ENCODE data around the gene EHBP1L1.
"Not testable (repeated sequence)": the region's sequence is repeated elsewhere in the genome, so short reads cannot be mapped to it uniquely, and the experiment has no call there.

The EHBP1L1 gene

DNA sequence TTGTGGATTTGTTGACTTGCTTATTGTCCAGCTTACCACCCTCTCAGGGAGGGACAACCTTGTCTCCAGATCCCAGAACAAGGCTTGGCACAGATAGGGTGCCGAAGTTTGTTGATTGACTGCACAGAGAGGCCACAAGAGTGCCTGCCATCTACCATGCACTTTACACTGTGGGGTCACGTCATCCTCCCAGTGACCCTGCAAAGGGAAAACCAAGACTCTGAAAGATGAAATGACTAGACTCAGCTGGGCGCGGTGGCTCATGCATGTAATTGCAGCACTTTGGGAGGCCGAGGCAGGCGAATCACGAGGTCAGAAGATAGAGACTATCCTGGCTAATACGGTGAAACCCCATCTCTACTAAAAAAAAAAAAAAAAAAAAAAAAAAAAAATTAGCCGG, 13.1 kb upstream of the EHBP1L1 start:
- no peak for DNase-seq

DNA sequence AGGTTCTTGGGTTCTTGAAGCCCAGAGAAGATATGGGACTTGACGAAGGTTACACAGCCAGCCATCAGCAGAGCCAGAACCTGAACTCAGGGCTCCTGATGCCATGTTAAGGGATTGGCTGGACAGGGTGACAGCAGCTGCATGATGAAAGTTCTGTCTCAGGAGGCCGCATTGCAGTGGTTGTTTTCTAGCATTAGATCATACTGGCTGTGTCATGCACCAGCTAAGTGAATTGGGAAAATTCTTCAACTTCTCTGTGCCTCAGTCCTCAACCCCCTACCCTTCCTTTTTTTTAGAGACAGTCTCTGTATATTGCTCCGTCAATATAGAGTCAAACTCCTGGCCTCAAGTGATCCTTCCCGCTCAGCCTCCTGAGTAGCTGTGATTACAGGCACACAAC, 12.3 kb upstream of the EHBP1L1 start:
- DNase-seq: no peak

DNA sequence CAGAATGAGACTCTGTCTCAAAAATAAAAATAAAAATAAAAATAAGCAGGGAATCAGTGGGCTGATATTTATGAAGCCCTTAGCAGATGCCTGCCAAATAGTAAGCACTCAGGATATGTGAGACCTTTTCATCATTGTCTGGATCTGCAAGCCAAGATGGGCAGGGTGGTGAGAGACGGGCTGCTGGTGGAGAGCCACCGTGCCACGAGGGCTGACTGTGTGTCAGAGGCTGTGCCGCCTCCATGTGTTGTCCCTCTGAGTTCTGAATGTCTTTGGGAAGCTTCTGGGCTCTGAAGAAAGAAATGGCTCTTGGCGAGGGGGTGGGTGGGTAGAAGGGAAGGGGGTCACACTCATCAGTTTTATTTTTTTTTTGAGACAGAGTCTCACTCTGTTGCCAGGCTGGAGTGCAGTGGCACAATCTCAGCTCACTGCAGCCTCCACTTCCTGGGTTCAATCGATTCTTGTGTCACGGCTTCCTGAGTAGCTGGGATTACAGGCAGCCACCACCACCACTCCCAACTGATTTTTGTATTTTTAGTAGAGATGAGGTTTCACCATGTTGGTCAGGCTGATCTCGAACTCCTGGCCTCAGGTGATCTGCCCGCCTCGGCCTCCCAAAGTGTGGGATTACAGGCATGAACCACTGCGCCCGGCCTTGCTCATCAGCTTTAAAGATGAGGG, 10.8 kb upstream of the EHBP1L1 start:
- DNase-seq: not testable (repeated sequence)

DNA sequence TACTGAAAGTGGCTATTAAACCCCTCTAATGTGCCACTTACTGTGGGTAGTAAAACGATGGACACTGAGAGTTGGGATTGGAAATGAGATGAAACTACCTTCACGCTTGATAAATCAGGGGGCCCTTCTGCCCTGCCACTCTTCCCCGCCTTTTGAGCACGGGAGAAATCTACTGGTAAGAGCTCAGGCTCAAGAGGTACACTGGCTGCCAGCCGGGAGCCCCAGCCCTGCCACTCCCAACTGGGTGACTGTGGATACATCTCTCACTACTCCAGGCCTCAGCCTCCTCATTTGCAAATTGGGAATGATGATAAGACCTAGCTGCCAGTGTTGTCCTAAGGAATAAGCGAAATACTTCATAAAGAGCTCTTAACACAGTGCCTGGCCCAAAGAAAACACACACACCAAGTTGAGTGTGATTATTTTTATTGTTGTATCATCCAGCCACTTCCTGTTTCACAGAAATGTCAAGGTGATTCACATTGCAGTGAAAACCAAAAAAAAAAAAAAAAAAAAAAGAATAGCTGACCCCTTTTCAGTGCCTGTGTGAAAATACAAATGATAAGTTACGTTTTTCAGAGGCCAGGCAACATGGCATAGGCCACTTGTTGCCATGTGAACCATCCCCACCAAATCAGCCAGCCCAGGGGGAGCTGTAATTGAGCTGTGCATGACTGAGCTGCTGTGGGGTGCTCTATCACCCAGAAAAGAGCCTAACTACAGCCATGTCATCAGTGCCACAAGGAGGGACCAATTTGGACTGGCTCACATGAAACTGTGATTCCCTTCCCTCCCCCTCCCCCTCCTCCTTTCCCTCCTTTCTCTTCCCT, 10.0 kb upstream of the EHBP1L1 start:
- no peak for DNase-seq

DNA sequence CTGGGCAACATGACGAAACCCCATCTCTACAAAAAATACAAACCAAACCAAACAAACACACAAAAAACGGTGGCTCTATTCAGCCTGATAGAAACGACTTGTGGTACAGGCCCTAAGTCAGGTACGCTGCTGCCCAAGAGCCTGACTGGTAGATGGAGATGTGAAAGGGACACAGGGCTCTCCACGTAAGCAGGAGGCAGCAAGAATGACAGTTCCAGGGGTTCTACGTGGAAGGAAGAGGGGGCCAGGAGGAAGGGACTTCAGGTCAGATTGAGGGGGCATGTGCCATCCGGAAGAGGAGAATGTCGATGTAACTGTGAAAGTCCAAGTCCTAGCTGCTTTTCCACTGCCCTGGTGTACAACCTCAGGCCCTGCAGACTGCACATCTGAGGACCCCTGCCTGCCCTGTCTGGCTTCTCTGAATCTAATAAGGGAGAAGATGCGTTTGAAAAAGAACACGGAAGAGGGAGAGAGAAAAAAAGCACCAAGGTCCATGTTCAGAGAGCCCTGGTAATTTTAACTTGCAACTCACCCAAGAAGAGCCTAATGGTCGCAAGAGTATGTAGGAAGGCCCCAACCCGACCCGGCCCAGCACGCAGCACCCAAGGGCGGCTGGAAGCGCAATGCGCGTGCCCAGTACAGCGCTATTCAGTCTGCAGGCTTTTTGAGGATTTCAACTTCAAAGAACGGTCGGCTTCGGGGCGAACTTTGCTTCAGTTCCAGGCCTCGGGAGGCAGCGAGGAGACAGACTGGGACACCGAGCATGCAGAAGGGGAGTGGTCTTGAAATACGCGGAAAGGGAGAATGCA, 6.5 kb upstream of the EHBP1L1 start:
- no peak for DNase-seq

DNA sequence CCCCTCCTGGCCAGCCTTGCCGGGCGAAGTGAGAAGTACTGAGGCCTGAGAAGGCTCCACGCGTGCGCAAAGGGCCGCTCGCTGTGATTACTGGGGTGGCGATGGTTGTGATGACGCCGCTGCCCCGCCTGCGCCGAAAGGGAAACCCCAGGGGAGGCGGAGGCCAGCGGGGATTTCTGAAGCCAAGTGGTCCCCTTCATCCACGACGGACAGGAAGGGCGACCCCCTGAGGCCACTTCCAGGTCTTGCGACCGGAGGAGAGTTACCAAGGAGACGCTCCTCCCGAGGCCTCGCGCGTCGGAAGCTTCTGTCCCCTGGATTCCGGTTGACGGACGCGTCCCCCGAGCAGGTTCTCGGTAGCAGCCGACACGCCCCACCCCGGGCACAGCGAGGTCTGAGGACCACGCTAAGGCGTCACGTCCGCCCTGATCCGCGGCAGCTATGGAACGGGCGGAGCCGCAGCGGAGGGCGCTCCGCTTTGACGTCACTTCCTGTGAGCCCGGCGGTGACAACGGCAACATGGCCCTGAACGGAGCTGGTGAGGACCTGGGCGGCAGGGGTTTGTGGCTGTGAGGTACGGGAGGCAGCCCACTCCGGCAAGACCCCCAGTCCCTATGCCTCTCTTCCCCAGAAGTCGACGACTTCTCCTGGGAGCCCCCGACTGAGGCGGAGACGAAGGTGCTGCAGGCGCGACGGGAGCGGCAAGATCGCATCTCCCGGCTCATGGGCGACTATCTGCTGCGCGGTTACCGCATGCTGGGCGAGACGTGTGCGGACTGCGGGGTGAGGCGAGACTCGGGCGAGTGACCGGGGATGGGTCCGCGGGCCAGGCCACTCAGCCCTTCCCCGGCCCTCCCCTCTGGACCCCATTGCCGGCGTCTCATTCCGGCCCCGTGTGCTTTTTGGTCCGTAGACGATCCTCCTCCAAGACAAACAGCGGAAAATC, 5.6 kb upstream of the EHBP1L1 start, which contains the start of gene ZNRD2:
TSS of gene ZNRD2 (plus strand) at position 505 of the 946 bp plus-strand sequence. CDS start at position 520, 15 bp downstream.
- DNase-seq: peak; percentile 93

DNA sequence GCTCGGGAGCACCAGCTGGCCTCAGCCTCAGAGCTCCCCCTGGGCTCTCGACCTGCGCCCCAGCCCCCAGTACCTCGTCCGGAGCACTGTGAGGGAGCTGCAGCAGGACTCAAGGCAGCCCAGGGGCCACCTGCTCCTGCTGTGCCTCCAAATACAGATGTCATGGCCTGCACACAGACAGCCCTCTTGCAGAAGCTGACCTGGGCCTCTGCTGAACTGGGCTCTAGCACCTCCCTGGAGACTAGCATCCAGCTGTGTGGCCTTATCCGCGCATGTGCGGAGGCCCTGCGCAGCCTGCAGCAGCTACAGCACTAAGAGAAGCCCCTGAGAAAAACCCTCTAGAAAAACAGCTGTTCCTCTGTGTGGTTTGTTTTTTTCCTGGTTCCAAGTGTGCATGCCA, 4.4 kb upstream of the EHBP1L1 start:
- DNase-seq: no peak

DNA sequence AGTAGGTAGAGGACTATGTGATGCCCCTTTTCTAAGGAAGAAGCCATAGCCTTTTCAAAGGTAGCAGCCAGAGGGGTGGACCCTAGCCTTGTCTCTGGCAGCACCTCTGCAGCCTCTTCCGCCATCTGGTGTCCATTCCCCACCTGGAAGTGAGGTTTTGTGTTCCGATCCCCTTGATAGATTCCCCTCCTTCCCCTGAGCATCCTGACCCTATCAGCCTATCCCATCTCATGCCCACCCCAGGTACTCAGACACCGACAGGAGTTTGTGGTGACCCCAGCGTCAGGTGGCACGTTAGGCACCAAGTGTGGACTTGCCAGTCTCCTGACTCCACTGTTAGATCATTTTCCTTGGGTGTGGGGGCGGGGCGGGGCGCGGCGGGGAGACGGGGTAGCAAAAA, 3.9 kb upstream of the EHBP1L1 start:
- no peak for DNase-seq

DNA sequence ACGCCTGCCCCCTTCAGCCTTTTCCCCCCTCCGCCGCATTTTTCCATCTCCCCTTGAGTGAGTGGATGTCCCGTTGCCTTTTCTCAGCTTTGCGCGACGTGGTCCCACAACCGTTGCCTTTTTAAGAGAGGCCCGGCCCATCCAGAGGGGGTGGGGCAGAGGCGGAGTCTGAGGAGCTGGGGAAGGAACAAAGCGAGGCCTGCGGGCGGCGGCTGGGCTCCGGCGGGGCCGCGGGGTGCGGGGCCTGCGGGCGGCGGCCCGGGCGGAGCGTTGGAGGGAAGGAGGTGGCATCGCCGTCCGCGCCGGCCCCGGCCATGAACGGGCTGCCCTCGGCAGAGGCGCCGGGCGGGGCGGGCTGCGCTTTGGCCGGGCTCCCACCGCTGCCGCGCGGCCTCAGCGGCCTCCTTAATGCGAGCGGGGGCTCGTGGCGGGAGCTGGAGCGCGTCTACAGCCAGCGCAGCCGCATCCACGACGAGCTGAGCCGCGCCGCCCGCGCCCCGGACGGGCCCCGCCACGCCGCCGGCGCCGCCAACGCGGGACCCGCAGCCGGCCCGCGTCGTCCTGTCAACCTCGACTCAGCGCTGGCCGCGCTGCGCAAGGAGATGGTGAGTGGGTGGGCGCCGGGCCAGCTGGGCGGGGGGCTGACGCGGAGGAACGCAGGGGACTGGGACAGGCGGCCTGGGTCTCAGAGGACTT, 3.3 kb upstream of the EHBP1L1 start, which contains the start of gene FAM89B:
TSS of gene FAM89B (plus strand) at position 183 of the 696 bp plus-strand sequence. CDS start at position 315, 132 bp downstream.
- DNase-seq: peak; percentile 68

DNA sequence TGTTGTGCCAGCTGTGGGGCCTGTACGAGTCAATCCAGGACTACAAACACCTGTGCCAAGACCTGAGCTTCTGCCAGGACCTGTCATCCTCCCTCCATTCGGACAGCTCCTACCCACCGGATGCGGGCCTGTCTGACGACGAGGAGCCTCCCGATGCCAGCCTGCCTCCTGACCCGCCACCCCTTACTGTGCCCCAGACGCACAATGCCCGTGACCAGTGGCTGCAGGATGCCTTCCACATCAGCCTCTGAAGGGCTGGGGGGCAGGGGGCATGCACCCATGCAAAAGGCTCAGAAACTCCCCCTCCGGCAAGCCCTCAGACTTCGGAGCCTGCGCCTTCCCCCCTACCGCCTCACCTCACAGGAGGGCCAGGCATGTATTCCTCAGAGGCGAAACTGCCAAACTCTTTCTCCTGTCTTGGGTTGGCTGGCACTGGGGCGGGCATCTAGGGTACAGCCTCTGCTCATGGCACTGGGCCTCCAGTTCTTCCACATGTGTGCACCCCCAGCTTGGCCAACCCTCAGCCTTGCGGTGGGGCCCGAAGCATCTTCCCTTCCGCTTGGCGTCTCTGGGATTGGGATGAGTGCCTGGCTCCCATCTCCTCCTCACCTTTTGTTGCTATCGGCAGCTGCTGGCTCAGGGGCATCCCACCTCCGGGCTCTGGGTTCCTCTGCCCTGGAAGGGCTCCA, 2.3 kb upstream of the EHBP1L1 start:
- no peak for DNase-seq

DNA sequence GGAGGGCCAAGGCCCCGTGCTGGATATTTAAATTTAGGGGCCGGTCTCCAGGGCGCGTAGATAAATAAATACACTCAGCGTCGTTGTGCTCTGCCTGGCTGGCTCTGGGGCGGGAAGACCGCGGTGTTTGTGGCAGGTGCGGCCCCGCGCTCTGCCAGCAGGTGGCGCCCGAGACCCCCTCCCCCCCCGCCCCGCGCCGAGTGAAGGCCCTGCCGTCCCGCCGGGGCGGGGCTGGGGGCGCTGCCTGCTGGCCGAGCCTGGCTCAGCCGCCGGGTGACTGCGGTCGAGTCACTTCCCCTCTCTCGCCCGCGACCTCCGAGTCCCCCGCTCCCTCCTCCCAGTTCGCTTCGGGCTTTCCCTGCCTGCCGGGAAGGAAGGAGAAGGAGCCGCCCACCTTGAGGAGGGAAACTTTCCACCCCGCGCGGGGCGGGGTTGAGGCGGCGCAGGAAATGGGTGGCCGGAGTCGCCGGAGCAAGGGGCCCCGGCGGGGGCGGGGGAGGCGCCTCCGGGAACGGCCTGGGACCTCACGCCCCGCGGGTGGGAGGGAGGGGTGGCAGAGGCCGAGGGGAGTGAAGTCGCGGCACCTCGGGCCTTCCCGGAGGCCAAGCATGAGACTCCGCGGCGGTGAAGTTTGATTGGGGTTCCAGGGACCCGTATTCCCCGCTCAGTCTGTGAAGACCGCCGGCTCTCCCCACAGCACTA, 1.6 kb upstream of the EHBP1L1 start:
- DNase-seq: peak; percentile 55

DNA sequence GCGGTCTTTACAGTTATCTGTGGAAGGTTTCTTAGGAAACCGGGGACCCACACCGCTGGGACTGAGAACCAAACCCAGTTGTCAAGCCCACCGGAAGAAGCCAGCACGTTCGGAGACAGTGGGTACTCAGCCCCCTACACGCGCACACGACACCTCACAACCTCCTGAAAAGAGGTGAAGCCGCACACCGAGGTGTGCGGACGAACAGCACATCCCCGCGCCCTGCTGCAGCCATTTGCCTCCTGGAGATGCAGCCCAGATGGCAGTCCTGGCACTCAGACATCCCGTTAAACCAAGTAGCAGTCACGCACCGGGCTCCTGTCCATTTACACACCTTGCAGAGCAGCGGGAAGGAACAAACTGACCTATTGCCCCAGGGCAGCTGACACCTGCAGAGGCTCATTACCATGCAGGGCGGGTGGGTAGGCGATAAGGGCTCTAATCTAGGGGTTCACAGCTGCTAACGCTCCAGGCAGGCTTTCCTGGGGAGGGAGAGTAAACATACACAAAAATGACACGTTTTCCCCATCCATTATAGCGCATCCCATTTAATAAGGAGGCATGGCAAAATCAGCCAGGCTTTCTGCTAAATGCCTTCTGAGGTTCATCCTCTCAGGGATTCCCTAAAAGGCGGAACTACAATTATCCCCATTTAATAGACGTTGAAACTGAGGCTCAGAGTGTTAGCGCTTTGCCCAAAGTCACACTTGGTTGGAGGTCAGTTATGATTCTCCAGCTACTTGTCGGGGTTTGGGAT, 864 bp upstream of the EHBP1L1 start:
- no peak for DNase-seq

DNA sequence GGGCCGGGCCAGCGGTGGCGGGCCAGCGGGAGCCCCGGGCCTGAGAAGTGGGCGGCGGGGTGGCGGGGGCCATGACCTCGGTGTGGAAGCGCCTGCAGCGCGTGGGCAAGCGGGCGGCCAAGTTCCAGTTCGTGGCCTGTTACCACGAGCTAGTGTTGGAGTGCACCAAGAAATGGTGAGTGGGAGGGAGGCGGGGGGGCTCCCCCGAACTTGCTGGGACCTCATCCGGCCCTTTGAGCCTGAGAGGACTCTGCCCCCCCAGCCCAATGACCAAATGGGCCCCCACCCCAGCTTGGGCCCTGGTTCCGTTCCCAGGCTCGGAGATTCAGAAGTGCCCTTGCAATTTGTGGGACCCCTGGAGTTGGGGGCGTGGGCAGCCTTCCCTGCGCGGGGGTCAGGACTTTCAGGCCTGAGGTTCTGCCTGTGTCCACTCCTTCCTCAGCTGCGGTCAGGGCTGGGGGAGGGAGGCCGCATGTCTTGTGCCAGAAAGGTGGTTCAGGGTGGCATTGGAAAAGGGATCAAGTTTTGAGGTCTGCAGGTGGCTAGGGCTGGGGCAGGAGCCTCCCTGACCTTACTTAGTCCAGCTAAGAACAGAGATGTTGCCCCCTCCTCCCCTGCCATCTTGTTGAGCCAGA, 496 bp downstream of the EHBP1L1 start:
- DNase-seq: no peak

DNA sequence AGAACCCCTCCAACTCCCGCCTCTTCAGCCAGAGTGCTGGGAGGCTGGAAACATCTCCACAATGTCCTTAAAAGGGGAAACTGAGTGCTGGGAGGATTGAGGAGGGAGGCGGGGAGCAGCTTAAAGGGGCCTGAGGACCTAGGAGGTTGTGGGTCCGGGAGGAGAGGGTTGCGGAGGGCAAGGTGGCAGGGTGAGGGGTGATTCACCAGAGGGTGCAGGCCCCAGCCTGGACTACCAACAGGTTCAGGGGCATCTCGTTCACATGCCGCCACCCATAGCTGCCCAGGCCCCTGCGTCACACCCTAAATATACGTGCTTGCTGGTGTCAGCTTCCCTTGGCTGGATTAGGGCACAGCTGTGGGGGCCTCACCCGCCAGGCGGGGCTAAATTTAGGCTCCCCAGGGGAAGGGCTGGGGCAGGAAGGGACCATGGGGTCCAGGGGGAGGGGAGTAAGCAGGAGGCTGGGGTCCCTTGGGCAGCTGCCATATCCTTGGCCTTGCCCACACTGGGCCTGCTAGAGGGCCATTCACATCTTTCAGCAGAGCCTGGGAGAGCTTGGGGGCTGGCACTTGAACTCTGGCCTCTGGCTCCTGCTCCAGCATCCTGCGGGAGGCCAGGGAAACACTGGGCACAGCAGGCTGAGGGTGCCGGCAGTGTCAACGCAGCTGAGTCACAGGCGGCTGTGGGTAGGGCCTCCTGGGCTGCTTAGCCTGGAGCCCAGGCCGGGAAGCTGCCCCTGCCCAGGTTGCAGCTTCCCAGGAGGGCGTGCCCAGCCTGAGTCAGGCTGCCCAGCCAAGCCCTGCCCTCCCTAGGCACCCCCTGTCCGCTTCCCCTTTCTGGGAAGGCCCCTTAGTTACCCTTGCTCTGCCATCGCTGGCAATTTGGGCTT, 1.3 kb downstream of the EHBP1L1 start:
- DNase-seq: no peak

DNA sequence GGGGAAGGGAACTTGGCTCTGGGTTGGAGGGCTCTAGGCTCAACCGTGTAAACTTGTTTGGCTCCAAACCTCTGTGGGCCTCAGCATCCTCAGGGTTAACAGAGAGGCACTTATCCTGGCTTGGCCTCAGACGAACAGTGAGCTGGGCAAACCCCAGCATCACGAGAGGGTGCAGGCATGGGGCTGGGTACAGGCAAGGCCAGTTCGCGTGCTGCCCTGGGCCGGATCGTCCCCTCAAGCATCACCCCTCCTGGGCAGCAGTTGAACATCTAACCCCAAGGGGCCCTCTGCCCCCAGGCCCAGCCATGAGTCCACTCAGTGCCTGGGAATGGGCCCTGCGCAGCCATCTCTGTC, 1.9 kb downstream of the EHBP1L1 start:
- DNase-seq: no peak

DNA sequence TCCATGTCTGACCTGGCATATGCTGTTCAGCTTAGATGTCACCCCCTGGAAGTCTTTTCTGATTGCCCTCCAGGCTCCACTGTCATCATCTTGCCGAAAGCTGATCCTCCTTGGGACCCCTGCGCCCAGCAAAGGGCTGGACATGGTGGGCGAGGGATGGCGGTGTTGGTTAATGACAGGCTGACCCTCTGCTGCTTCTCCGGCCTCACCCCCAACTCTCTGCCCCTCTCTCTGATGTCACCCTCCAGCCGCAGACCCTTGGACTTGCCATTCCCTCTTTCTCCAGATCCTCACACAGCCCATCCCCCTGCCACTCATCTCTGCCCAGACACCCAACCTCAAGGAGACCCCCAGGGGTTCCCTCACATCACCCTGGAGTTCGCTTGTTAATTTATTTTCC, 2.3 kb downstream of the EHBP1L1 start:
- no peak for DNase-seq

DNA sequence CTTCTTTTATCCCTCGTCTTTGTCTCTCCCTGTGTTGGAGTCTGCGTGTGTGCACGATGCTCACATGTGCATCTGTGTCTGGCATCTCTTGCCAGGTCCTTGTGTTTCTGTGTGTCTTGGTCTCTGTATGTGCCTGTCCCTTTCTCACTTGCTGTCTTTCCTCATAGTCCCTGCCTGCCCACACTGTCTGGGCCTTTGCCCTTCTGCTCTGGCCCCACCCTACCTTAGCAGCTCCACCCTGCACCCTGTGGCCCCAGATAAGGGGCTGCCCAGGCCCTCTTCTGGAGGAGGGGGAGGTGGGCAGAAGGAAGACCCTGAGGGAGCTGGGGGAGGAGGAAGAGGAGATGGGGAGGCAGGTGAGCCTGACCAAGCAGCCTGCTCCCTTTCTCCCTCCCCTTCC, 2.8 kb downstream of the EHBP1L1 start:
- DNase-seq: no peak

DNA sequence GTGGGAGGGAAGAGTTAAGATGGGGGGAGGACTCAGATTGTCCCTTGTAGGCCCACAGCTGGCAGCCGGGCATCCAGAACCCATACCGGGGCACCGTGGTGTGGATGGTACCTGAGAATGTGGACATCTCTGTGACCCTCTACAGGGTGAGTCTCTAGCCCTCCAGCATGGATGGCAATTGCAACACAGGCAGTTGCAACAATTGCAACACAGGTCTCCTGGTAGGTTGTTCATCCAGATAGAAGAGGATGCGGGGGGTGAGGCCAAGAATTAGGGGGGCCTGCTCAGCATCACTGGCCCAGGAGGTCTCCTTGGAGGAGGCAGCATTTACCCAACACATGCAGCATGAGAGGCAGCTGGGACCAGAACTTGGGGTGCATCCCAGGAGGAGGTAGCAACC, 3.4 kb downstream of the EHBP1L1 start:
- DNase-seq: no peak

Measured in NCI-H2107 (cell line).